ENCODE results near the gene RAMP2. TPM values are rescaled to one million over a fixed set of nuclear protein-coding genes. Genes with fewer than 3 reads are reported as not detected.

RAMP2 gene
- total and polyA plus RNA-seq, 2 of the 13 experiments (the other 11 are each of a cell fraction or from before 2014, with no cell fraction given): 1.4 to 5.2 TPM

DNA sequence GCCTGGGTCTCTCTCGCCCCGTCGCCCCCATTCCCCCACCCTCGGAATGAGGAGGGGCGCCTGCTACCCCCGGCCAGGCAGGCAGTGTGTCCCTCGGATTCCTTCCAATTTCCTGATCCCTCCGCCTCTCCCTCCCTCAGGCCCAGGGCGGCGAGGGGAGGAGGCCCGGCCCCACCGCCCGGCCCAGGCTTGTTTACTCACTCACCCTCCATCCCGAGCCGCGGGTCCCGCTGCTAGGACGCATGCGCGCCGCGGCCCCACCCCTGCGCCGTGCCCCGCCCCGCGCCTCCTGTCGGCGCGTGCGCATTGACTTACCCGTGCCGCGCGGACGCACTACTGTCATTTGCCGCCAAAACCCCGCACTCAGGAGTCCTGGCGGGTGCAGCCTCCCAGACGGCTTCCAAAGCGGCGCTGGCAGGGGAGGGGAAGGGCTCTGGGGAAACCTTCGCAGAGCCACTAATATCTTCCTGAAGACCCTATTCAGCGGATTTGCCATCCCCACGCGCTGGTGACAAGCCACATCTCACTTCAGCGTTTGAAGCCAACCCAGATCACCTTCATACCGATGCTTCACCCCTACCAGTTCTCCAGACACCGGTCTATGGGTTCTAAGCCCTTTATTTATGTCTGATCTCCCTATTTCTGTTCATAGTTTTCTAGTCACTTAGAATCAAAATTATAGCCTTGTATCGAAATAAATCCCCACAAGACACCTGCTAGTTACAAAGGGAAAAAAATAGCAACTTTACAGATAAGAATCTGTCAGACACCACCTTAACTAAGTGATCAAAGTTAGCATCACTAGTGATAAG is 16.0 kb upstream of the RAMP2 start, which contains the start of gene EZH1 (continued):
- TF ChIP-seq, protein P1, sequence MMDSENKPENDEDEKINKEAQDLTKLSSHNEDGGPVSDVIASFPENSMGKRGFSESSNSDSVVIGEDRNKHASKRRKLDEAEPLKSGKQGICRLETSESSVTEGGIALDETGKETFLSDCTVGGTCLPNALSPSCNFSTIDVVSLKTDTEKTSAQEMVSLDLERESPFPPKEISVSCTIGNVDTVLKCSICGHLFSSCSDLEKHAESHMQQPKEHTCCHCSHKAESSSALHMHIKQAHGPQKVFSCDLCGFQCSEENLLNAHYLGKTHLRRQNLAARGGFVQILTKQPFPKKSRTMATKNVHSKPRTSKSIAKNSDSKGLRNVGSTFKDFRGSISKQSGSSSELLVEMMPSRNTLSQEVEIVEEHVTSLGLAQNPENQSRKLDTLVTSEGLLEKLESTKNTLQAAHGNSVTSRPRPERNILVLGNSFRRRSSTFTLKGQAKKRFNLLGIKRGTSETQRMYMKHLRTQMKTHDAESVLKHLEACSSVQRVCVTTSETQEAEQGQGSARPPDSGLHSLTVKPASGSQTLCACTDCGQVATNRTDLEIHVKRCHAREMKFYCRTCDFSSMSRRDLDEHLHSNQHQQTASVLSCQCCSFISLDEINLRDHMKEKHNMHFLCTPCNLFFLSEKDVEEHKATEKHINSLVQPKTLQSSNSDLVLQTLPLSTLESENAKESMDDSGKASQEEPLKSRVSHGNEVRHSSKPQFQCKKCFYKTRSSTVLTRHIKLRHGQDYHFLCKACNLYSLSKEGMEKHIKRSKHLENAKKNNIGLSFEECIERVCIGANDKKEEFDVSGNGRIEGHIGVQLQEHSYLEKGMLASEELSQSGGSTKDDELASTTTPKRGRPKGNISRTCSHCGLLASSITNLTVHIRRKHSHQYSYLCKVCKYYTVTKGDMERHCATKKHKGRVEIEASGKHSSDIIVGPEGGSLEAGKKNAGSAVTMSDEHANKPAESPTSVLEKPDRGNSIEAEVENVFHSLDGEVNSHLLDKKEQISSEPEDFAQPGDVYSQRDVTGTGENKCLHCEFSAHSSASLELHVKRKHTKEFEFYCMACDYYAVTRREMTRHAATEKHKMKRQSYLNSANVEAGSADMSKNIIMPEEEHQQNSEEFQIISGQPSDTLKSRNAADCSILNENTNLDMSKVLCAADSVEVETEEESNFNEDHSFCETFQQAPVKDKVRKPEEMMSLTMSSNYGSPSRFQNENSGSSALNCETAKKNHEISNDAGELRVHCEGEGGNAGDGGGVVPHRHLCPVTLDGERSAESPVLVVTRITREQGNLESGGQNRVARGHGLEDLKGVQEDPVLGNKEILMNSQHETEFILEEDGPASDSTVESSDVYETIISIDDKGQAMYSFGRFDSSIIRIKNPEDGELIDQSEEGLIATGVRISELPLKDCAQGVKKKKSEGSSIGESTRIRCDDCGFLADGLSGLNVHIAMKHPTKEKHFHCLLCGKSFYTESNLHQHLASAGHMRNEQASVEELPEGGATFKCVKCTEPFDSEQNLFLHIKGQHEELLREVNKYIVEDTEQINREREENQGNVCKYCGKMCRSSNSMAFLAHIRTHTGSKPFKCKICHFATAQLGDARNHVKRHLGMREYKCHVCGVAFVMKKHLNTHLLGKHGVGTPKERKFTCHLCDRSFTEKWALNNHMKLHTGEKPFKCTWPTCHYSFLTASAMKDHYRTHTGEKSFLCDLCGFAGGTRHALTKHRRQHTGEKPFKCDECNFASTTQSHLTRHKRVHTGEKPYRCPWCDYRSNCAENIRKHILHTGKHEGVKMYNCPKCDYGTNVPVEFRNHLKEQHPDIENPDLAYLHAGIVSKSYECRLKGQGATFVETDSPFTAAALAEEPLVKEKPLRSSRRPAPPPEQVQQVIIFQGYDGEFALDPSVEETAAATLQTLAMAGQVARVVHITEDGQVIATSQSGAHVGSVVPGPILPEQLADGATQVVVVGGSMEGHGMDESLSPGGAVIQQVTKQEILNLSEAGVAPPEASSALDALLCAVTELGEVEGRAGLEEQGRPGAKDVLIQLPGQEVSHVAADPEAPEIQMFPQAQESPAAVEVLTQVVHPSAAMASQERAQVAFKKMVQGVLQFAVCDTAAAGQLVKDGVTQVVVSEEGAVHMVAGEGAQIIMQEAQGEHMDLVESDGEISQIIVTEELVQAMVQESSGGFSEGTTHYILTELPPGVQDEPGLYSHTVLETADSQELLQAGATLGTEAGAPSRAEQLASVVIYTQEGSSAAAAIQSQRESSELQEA (CRISPR knock-in tag; IDR thresholded peaks at IDR 0.05; ENCODE audit: not compliant biosample characterization): peak; percentile 6
- TF ChIP-seq, protein P2, sequence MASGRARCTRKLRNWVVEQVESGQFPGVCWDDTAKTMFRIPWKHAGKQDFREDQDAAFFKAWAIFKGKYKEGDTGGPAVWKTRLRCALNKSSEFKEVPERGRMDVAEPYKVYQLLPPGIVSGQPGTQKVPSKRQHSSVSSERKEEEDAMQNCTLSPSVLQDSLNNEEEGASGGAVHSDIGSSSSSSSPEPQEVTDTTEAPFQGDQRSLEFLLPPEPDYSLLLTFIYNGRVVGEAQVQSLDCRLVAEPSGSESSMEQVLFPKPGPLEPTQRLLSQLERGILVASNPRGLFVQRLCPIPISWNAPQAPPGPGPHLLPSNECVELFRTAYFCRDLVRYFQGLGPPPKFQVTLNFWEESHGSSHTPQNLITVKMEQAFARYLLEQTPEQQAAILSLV (CRISPR knock-in tag; IDR thresholded peaks at IDR 0.05; ENCODE audit: borderline replicate concordance): no peak; the same call in none of the 2 replicates
- TF ChIP-seq KMT2A (CRISPR knock-in tag; IDR thresholded peaks at IDR 0.05): no peak; the same call in none of the 2 replicates
- TF ChIP-seq ARID2 (CRISPR knock-in tag; IDR thresholded peaks at IDR 0.05; ENCODE audit: borderline replicate concordance): peak; percentile 96
- TF ChIP-seq ZSCAN31 (CRISPR knock-in tag; IDR thresholded peaks at IDR 0.05; ENCODE audit: low read depth): peak; percentile 96
- peak; percentile 97 for TF ChIP-seq ZFP41 (CRISPR knock-in tag; IDR thresholded peaks at IDR 0.05; ENCODE audit: borderline replicate concordance)
- TF ChIP-seq MEF2D (CRISPR knock-in tag; IDR thresholded peaks at IDR 0.05): peak; percentile 77; the same call in 1 of the 2 replicates
- 0 out of 2 replicates have a peak, but pooled peaks have one; percentile 69 for TF ChIP-seq ZNF83 (CRISPR knock-in tag; IDR thresholded peaks at IDR 0.05; ENCODE audit: borderline replicate concordance)
